Mucosa of descending colon (tissue), 3 donors: ENCODE data around the gene ESRRA. TPM values are rescaled to one million over a fixed set of nuclear protein-coding genes. Genes with fewer than 3 reads are reported as not detected.
"Not testable (repeated sequence)": the region's sequence is repeated elsewhere in the genome, so short reads cannot be mapped to it uniquely, and the experiment has no call there.

Experiments used
- ATAC-seq: fragments of 200-7000 bp; cut with Tn5 transposase; one replicate; pipeline ENCODE4 v1.9.1; 2020; ENCODE audit warnings: mild to moderate bottlenecking, moderate library complexity
- DNase-seq, 3 donors: peaks; one replicate each; pipeline ENCODE4 v3.0.0-alpha.2; 2020
- H3K36me3 ChIP-seq: fragments of 200-600 bp; one replicate; pipeline ENCODE4 v1.8.0; 2021; ENCODE audit warnings: low read depth, mild to moderate bottlenecking
- H3K4me1 ChIP-seq: fragments of 200-600 bp; one replicate; pipeline ENCODE4 v1.8.0; 2021; ENCODE audit warnings: low read depth, mild to moderate bottlenecking
- H3K4me3 ChIP-seq: fragments of 200-600 bp; one replicate; pipeline ENCODE4 v1.8.0; 2021; ENCODE audit warnings: mild to moderate bottlenecking
- H3K9me3 ChIP-seq: fragments of 200-600 bp; one replicate; pipeline ENCODE4 v1.8.0; 2021; ENCODE audit warnings: mild to moderate bottlenecking
- intact Hi-C, 2 donors: fragments of 100-400 bp; cut with DNase I in 1 of 2; cut with micrococcal nuclease in 1 of 2; formaldehyde crosslinking; loops; one replicate each; pipeline versions ENCODE4 v1.11.0 to v1.11.1; 2022; cut with DNase I, micrococcal nuclease
- total RNA-seq, 3 donors: library from RNA; stranded (reverse); fragmentation: NEBNext Ultra II Directional in 2 of 3; extraction: Animal tissue kit (Norgen Biotek cat#: 25700) in 2 of 3; gene quantifications; one replicate each; pipeline versions ENCODE4 v1.2.1 to v1.2.4, GENCODE V29; 2021 to 2023
- TF ChIP-seq, protein P1 (sequence below): fragments of 200-600 bp; IDR thresholded peaks from one replicate; pipeline ENCODE4 v1.8.0; 2022; ENCODE audit warnings: antibody characterized with exemption, mild to moderate bottlenecking
- donor health status: DM: no; HTN: no; CAD: no; lungs with moderate emphysema.
- donor health status: DM: no; HTN: no; CAD: no.
- donor health status: DM: no; HTN: yes; CAD: no.

ESRRA gene
- total RNA-seq, 3 donors from 2014 or later = 126 to 204 (median 183) TPM

DNA sequence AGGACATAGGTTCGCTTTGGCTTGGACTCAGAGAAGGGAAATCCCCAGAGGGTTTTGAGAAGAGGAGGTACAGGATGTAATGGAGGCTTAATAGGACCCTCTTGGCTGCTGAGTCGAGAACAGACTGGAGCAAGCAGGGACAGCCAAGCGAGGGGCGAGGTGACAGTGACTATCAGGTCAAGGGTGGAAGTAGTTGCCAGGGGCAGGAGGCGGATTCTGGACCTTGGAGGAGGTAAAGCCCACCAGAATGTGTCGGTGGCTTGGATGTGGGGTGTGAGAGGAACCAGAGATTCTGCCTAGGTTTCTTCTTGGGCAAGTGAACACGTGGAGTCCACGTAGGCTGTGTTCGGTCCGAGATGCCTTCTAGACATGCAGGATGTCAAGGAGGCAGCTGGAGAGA is 7.6 kb downstream of the ESRRA start:
- peaks cover 6% of the 10 kb centered on the region for H3K36me3 ChIP-seq
- TF ChIP-seq, protein P1, sequence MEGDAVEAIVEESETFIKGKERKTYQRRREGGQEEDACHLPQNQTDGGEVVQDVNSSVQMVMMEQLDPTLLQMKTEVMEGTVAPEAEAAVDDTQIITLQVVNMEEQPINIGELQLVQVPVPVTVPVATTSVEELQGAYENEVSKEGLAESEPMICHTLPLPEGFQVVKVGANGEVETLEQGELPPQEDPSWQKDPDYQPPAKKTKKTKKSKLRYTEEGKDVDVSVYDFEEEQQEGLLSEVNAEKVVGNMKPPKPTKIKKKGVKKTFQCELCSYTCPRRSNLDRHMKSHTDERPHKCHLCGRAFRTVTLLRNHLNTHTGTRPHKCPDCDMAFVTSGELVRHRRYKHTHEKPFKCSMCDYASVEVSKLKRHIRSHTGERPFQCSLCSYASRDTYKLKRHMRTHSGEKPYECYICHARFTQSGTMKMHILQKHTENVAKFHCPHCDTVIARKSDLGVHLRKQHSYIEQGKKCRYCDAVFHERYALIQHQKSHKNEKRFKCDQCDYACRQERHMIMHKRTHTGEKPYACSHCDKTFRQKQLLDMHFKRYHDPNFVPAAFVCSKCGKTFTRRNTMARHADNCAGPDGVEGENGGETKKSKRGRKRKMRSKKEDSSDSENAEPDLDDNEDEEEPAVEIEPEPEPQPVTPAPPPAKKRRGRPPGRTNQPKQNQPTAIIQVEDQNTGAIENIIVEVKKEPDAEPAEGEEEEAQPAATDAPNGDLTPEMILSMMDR = no peak
- DNase-seq (peak in 1 of 3 donors; percentile 31), ATAC-seq (no peak)
- no peaks in the 10 kb centered on the region for H3K9me3 ChIP-seq
- intact Hi-C loops = no loop called here
- H3K4me1 ChIP-seq = peaks cover 10% of the 10 kb centered on the region
- H3K4me3 ChIP-seq = no peak overlapping the region

DNA sequence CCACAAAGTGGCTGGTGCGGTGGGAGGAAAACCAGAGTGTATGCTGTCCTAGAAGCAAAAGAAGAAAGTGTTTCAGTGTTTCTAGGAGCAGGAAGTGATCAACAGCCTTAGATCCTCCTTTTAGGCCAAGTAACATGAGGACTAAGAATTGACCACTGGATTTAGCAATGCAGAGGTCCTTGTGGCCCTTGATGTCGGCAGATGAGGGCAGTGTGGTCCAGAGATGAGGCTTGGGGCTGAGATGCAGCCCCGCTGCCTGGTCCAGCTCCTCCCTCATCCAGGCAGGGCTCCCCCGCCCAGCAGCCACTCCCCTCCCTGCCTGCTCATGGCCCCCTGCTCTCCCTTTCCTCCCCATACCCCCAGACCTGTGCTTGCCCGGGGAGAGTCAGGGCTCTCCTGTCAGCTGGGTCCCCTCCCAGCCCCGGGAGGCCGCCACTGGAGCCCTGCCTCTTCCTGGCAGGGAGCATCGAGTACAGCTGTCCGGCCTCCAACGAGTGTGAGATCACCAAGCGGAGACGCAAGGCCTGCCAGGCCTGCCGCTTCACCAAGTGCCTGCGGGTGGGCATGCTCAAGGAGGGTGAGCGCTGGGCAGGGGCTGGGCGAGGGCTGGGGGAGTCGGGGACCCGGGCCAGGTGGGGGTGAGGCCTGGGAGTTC is 8.3 kb downstream of the ESRRA start:
- Histone ChIP-seq H3K4me1 (peaks cover 10% of the 10 kb centered on the region), H3K36me3 (peaks cover 6% of the 10 kb centered on the region), H3K4me3 (no peak overlapping the region), H3K9me3 (no peaks in the 10 kb centered on the region)
- intact Hi-C loops = no loop called here
- DNase-seq = peak; percentile 46 to 73 (median 63)
- TF ChIP-seq, protein P1 = no peak
- ATAC-seq = no peak

DNA sequence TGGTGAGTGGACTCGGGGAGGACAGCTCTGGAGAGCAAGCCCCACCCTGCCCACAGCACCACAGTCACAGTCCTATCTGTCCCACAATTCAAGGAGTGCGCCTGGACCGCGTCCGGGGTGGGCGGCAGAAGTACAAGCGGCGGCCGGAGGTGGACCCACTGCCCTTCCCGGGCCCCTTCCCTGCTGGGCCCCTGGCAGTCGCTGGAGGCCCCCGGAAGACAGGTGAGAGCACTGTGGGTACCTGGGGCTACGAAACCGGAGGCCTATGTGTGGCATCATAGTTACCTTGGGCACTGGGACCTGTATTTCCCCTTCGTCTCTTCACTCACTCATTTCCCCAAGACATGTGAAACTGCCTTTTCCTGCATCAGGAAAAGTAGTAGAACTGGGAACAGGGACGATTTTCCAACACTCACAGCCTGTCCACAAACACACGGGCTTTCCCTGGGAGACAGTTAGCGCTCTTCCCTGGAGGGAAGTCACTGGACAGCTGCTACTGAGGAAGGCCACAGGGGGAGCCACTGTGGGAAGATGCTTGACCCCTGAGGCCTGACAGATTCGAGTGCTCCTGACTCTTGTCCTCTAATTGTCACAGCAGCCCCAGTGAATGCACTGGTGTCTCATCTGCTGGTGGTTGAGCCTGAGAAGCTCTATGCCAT is 9.0 kb downstream of the ESRRA start:
- DNase-seq = peak in 1 of 3 donors; percentile 25
- Histone ChIP-seq H3K36me3 (peaks cover 6% of the 10 kb centered on the region), H3K4me3 (no peak overlapping the region), H3K4me1 (peaks cover 14% of the 10 kb centered on the region), H3K9me3 (no peaks in the 10 kb centered on the region)
- intact Hi-C loops = no loop called here
- no peak for ATAC-seq
- TF ChIP-seq, protein P1 = no peak

DNA sequence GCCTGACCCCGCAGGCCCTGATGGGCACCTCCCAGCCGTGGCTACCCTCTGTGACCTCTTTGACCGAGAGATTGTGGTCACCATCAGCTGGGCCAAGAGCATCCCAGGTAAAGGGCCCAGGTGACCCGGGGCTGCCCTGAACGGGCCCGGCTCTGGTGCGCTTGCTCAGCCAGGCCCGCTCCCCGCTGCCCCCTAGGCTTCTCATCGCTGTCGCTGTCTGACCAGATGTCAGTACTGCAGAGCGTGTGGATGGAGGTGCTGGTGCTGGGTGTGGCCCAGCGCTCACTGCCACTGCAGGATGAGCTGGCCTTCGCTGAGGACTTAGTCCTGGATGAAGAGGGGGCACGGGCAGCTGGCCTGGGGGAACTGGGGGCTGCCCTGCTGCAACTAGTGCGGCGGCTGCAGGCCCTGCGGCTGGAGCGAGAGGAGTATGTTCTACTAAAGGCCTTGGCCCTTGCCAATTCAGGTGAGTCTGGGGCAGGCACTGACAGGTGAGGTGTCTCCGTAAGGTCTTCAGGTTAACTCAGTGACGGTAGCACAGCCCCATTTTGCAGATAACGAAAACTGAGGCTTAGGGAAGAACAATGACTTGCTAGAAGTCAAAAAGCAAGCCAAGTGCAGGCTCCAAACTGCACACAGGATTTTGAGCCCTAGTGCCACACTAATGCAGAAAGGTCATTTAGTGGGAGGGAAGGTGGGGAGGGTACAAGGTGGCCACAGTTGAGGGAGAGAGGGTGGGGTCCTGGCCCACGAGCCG is 9.7 kb downstream of the ESRRA start:
- ATAC-seq (no peak), DNase-seq (peak in 1 of 3 donors; percentile 41)
- TF ChIP-seq, protein P1 = no peak
- peaks cover 6% of the 10 kb centered on the region for H3K36me3 ChIP-seq
- intact Hi-C loops = no loop called here
- H3K9me3 ChIP-seq = no peaks in the 10 kb centered on the region
- H3K4me1 ChIP-seq = peaks cover 14% of the 10 kb centered on the region
- no peak overlapping the region for H3K4me3 ChIP-seq

DNA sequence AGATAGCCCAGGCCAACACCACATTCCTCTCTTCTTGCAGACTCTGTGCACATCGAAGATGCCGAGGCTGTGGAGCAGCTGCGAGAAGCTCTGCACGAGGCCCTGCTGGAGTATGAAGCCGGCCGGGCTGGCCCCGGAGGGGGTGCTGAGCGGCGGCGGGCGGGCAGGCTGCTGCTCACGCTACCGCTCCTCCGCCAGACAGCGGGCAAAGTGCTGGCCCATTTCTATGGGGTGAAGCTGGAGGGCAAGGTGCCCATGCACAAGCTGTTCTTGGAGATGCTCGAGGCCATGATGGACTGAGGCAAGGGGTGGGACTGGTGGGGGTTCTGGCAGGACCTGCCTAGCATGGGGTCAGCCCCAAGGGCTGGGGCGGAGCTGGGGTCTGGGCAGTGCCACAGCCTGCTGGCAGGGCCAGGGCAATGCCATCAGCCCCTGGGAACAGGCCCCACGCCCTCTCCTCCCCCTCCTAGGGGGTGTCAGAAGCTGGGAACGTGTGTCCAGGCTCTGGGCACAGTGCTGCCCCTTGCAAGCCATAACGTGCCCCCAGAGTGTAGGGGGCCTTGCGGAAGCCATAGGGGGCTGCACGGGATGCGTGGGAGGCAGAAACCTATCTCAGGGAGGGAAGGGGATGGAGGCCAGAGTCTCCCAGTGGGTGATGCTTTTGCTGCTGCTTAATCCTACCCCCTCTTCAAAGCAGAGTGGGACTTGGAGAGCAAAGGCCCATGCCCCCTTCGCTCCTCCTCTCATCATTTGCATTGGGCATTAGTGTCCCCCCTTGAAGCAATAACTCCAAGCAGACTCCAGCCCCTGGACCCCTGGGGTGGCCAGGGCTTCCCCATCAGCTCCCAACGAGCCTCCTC is 10.6 kb downstream of the ESRRA start:
- intact Hi-C loops, H3K36me3 ChIP-seq, ATAC-seq, H3K9me3 ChIP-seq, H3K4me3 ChIP-seq: not testable (repeated sequence)
- DNase-seq = peak in 1 of 3 donors; percentile 45
- H3K4me1 ChIP-seq = peaks cover 20% of the 10 kb centered on the region
